Measurements from ENCODE around the gene TMEM250.

TMEM250 gene

DNA sequence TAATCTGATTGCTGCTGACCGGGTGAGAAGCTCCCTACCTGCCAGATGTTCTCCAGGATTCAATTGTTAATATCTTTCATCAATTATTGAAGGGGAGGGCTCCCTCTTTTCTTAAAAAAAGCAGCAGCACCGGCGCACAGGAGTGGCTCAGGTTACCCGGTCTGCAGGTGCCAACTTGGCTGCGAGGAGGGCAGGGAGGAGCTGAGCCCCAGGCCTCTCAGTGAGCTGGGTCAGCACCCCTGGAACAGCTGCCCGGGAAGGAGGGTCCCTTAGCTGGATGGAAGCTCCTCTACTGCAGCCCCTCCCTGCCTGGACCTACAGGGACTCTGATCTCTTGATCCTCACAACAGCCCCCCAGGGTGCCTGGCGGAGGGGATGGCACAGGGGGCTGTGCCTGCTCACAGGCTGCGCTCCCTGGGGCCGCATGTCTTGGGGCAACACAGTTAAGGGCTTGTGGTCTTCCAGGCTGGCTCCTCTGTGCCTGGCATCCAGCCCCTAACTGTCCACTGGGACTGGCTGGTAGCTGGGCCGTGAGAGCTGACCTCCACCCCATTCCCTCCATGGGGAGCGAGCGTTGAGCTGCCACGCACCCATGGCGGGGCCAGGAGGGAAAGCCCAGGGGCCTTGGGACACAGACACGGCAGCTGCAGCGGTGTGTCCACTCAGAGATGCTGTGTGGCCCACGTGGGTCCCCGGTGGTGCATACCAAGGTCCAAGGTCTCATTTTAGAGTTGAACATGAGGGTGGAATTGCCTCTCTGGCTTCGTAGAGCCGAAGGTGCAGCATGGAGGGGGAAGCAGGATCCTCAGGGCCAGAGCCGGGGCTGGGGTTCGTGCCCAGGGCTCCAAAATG is 28.6 kb upstream of the TMEM250 start:
- DNase-seq: no peak

- no peak for DNase-seq
These were observed 27.7 kb upstream of the TMEM250 start for GRCh38 chr9:136146126-136147037.

DNA sequence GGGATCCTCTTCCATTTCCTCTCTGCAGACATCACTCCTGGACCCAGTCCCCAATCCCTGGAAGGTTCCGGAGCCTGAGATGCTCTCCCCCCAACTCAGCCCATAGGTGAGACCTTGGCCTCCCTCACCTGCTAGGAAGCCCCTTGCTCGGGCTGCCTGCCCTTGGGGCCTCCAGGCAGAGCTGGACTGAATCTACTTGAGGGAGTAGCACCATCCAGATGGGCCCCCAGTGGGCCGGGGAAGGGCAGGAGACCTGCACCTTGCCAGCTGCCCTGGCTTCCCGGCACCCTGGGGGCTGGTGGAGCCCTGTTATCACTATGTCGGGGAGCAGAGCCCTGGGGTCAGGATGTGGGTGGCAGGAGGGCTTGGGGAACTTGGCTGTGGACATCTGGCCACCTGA is 26.9 kb upstream of the TMEM250 start:
- DNase-seq: no peak

DNA sequence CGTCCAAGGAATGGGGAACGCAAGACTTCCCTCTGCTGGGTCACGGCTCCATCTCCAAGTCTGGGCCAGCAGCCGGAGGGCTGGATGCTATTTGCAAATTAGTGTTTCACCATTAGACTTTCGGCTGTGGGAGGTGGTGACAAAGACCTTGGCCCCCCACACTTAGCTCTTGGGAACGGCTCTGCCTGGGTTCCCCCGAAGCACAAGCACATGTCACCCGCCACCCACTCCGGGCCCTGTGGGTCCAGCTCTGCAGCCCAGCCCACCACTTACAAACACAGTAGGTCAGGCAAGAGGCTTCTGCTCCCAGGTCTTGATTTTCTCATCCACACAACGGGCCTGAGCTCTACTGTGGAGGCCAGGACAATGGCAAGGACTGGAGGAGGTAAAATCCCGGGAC is 25.8 kb upstream of the TMEM250 start:
- no peak for DNase-seq

GRCh38 chr9:136143215-136144001 is 24.7 kb upstream of the TMEM250 start:
- DNase-seq: no peak

GRCh38 chr9:136142859-136143214 is 24.2 kb upstream of the TMEM250 start:
- DNase-seq: no peak

GRCh38 chr9:136142414-136142796 is 23.7 kb upstream of the TMEM250 start:
- DNase-seq: no peak

- no peak for DNase-seq
These were observed 23.2 kb upstream of the TMEM250 start for GRCh38 chr9:136141682-136142413.

- DNase-seq: no peak
These were observed 22.3 kb upstream of the TMEM250 start for GRCh38 chr9:136140966-136141365.

GRCh38 chr9:136140046-136140445 is 21.4 kb upstream of the TMEM250 start:
- DNase-seq: no peak

GRCh38 chr9:136138566-136138965 is 19.9 kb upstream of the TMEM250 start:
- DNase-seq: peak; percentile 44

DNA sequence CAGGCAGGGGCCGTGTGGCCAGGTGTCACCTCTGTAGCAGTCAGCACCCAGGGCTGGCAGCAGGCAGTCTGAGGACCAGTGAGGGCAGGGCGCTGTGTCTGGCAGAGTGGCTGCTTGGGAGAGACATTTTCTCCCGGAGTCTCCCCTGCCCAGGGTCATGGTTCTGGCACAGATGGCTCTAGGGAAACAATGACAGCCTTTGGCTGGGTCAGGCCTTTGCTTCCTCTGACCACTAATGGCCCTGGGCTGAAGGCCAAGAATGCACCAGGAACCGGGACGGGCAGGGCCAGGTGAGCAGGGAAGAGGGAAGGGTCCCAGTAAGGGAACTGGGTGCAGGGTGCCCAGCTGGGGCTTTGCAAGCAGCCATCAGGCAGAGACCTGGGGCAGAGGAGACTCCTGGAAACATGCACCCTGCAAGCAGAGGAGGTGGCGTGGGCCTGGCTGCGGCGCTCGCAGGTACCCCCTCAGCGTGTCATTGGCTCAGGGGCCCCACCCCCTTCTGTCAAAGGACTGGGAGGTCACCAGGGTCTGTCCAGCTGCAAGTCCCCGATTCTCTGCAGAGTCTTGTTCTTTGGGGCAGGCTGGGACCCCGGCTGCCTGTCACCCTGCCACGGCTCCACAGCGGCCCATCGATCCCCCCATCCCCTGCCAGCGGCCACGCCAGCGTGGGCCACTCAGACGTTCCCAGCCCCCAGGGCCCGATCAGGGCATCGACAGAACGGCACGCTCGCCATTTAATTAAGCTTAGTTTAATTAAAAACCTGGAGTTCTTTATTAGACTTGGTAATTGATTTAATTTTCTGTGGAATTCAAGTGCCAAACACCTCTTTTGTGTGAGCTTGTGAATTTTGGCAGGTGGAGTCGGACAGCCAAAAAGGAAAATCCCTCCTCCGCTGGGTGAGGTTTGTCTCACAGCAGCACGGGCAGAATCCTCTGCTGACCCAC is 18.9 kb upstream of the TMEM250 start:
- DNase-seq: no peak

- no peak for DNase-seq
These were observed 17.7 kb upstream of the TMEM250 start for GRCh38 chr9:136136127-136136925.

- DNase-seq: no peak
These were observed 16.9 kb upstream of the TMEM250 start for GRCh38 chr9:136135326-136136126.

- no peak for DNase-seq
These were observed 15.3 kb upstream of the TMEM250 start for GRCh38 chr9:136133959-136134484.

DNA sequence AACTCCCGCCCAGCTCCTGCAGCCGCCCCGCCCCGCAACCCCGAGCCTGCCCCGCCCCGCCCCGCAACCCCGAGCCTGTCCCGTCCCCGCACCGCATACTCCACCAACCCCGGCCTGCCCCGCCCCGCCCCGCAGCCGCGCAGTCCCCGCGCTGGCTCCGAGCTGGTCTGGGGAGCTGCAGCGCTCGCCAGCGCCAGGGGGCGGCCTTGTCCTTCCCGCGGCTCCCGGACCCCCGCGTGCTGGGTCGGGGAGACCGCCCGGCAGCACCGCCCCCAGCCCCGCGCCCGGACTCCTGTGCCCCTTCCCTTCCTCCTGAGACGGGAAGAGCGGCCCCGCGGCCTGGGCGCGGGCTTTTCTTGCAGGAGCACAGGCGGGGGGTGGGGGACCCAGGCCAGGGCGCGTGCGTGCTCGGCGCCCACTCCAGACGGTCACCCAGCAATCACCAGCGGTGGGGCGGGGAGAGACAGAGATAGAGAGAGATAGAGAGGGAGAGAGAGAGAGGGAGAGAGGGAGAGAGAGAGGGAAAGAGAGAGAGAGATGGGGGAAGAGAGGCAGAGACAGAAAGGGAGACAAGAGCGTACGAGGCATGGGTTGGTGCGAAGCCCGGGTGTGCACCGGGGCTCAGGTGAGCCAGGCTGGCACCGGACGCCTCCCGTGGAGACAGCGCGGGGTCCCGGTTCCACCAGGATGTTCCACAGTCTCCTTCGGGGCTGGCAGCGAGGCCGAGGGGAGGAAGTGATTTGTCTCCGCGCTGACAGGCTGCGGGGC is 14.7 kb upstream of the TMEM250 start:
- no peak for DNase-seq

DNA sequence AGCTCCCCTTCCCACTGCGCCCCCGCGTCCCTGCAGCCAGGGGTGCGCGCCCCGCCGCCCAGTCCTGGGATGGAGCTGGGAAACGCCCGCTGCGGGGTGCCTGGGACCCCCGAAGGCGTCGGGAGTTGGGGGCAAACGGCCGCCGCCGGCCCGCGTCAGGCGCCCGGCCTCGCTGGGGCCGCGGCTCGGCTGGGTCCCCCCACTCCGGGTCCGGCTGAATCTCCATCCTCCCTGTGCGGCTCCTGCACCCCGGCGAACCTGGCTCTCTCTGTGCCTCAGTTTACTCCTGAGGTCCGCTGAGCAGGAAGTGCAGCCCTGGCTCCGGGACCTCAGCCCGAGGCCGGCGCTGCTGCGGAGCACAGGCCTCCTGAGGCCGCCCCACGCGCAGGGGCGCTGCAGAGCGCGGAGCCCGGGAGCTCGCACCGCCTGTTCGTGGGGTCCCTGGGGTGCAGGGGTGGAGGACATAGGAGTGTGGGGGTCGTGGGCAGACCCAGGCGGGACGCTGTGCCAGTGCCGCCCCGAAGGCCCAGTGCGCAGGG is 13.9 kb upstream of the TMEM250 start:
- no peak for DNase-seq
